OCI-LY1 (cell line): ENCODE data around the gene TCF4.

ENCODE experiments used
- H2AFZ ChIP-seq: fragments of 200-600 bp; sonication (generic), shearing (Covaris generic); 2 replicates; pipeline ENCODE4 v1.6.0; 2014; ENCODE audit warnings: antibody characterized with exemption, mild to moderate bottlenecking, low read length
- H3F3A ChIP-seq: fragments of 200-600 bp; sonication (generic), shearing (Covaris generic); 2 replicates; pipeline ENCODE4 v1.6.0; 2014; ENCODE audit warnings: mild to moderate bottlenecking, antibody characterized with exemption, low read length, moderate library complexity; ENCODE audit not compliant: insufficient read depth
- H3K27ac ChIP-seq: fragments of 200-600 bp; sonication (generic); 2 replicates; pipeline ENCODE4 v1.5.1; 2014; ENCODE audit warnings: low read length, mixed run types, mild to moderate bottlenecking, low read depth; ENCODE audit not compliant: poor library complexity, severe bottlenecking
- H3K27me3 ChIP-seq: fragments of 200-600 bp; sonication (generic); 2 replicates; pipeline ENCODE4 v1.6.0; 2014; ENCODE audit warnings: antibody characterized with exemption, mild to moderate bottlenecking, low read length, moderate library complexity; ENCODE audit not compliant: insufficient read depth
- H3K36me3 ChIP-seq: fragments of 200-600 bp; sonication (generic); 2 replicates; pipeline ENCODE4 v1.6.1; 2014; ENCODE audit warnings: mild to moderate bottlenecking, antibody characterized with exemption, low read length, moderate library complexity, mixed read lengths; ENCODE audit not compliant: insufficient read depth
- H3K4me1 ChIP-seq: fragments of 200-600 bp; sonication (generic); 2 replicates; pipeline ENCODE4 v1.5.1; 2014; ENCODE audit warnings: mild to moderate bottlenecking, low read length, moderate library complexity; ENCODE audit not compliant: insufficient read depth, severe bottlenecking
- H3K4me2 ChIP-seq: fragments of 200-600 bp; sonication (generic), shearing (Covaris generic); 2 replicates; pipeline ENCODE4 v1.6.1; 2014; ENCODE audit warnings: low read length
- H3K4me3 ChIP-seq: fragments of 200-600 bp; sonication (generic); 2 replicates; pipeline ENCODE4 v1.5.1; 2014; ENCODE audit warnings: low read length, low read depth, mild to moderate bottlenecking, mixed read lengths; ENCODE audit not compliant: poor library complexity, severe bottlenecking
- H3K79me2 ChIP-seq: fragments of 200-600 bp; shearing (Covaris generic); 2 replicates; pipeline ENCODE4 v1.6.1; 2016; ENCODE audit warnings: mixed run types, low read length, mixed read lengths; ENCODE audit not compliant: insufficient read depth
- H3K9ac ChIP-seq: fragments of 200-600 bp; sonication (generic), shearing (Covaris generic); 2 replicates; pipeline ENCODE4 v1.6.1; 2014; ENCODE audit warnings: mild to moderate bottlenecking, low read length, mixed read lengths
- H3K9me2 ChIP-seq: fragments of 200-600 bp; sonication (generic), shearing (Covaris generic); 2 replicates; pipeline ENCODE4 v1.6.1; 2014; ENCODE audit warnings: low read depth, mild to moderate bottlenecking, low read length, mixed read lengths
- H3K9me3 ChIP-seq: fragments of 200-600 bp; shearing (Covaris generic); 2 replicates; pipeline ENCODE4 v1.6.1; 2014; ENCODE audit warnings: low read length, mixed read lengths
- H4K20me1 ChIP-seq: fragments of 200-600 bp; sonication (generic), shearing (Covaris generic); 2 replicates; pipeline ENCODE4 v1.6.0; 2016; ENCODE audit warnings: mild to moderate bottlenecking, low read length; ENCODE audit not compliant: insufficient read depth
- EZH2 ChIP-seq: fragments of 200-600 bp; sonication (generic), shearing (Covaris generic); IDR thresholded peaks from 2 replicates; pipeline ENCODE4 v1.8.0; 2017; ENCODE audit warnings: borderline replicate concordance, mixed run types, mild to moderate bottlenecking, antibody characterized with exemption, low read length, moderate library complexity, mixed read lengths
- TF ChIP-seq, protein P1 (sequence below): fragments of 200-600 bp; sonication (generic), shearing (Covaris generic); IDR thresholded peaks from 2 replicates; pipeline ENCODE4 v1.5.1; 2017; ENCODE audit warnings: mild to moderate bottlenecking, antibody characterized with exemption, low read length, moderate library complexity, mixed read lengths

The TCF4 gene

DNA sequence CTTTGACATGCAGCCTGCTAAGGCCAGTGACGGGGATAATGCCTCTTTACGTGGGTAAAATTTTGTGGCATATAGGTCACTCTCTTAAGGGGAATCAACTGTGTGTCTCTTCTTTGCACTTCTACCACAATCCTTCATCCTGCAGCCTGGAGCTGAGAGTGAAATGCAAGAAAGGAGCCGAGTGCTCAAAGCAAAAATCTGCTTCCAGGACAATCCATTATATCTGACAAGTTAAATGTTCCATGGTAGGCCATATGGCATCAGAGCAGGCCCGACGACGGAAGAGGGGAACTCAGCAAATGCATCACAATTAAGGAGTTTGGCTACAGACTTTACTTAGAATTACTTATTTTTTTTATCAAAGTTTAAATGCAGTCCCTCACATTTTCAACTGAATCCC lies 171.2 kb downstream of the TCF4 start:
- Histone ChIP-seq H3K9me3 (no peaks in the 10 kb centered on the region), H3K9me2 (no peaks in the 10 kb centered on the region), H3F3A (0 out of 2 replicates have a peak, but pooled peaks cover 5% of the 10 kb centered on the region), H4K20me1 (no peaks in the 10 kb centered on the region), H3K4me1 (peaks cover 78% of the 10 kb centered on the region), H3K36me3 (peaks cover 5% of the 10 kb centered on the region; the same call in 1 of the 2 replicates), H3K9ac (peak overlapping the region; percentile 90), H3K27me3 (no peaks in the 10 kb centered on the region), H3K27ac (peak overlapping the region; percentile 98), H2AFZ (no peak overlapping the region), H3K4me3 (peak overlapping the region; percentile 79), H3K79me2 (peaks cover 99% of the 10 kb centered on the region), H3K4me2 (peak overlapping the region; percentile 85)
- TF ChIP-seq, protein P1, sequence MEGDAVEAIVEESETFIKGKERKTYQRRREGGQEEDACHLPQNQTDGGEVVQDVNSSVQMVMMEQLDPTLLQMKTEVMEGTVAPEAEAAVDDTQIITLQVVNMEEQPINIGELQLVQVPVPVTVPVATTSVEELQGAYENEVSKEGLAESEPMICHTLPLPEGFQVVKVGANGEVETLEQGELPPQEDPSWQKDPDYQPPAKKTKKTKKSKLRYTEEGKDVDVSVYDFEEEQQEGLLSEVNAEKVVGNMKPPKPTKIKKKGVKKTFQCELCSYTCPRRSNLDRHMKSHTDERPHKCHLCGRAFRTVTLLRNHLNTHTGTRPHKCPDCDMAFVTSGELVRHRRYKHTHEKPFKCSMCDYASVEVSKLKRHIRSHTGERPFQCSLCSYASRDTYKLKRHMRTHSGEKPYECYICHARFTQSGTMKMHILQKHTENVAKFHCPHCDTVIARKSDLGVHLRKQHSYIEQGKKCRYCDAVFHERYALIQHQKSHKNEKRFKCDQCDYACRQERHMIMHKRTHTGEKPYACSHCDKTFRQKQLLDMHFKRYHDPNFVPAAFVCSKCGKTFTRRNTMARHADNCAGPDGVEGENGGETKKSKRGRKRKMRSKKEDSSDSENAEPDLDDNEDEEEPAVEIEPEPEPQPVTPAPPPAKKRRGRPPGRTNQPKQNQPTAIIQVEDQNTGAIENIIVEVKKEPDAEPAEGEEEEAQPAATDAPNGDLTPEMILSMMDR: no peak
- no peak for TF ChIP-seq EZH2

DNA sequence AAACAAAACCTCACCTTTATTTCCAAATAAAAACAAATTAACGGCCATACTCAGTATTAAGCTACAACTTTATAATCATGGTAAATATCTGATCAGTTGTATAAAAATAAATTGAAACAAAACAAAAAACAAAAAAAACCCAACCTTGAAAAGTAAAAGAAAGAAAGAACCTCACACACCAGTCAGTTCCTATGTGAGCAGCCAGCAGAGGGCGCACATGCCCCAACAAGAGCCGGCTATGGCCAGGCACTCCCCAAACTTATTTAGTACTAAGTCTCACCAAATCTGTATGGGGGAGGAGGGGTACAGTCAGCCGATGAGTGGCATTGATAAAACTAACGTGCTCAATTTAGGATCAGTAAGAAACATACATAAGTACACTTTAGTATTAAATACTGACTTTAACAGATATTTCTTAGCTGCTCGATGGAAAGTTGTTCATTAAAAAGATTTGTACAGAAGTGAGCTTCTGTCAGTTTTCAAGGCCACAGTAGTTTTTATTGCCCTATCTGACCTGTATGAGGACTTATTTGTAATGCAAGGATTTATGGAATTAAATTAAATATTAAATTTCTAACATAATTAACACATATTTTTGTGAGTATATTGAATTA lies 172.6 kb downstream of the TCF4 start:
- no peak for TF ChIP-seq EZH2
- TF ChIP-seq, protein P1: peak; percentile 90

DNA sequence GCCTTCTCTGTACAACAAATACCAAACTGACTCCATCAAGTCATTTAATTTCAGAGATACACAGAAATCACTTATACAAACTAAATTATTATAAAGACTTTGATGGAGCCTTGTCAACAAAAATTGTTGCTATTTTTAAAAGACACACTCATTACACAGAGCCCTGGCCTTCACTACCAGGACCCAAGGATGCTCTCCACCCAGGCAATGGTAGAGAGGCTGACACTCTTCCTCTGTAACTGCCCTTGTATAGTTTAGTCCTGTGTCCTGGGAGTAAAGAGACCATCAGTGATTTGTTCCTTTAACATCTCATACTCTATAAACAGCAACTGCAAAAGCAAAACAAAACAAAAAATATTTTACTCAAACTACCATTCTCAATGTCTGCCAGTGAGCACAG lies 173.5 kb downstream of the TCF4 start:
- H3F3A ChIP-seq: 0 out of 2 replicates have a peak, but pooled peaks cover 5% of the 10 kb centered on the region
- H3K27me3 ChIP-seq: no peaks in the 10 kb centered on the region
- TF ChIP-seq, protein P1: no peak
- no peak for TF ChIP-seq EZH2
- no peaks in the 10 kb centered on the region for H3K9me2 ChIP-seq
- H2AFZ ChIP-seq: no peak overlapping the region
- H3K4me1 ChIP-seq: peaks cover 82% of the 10 kb centered on the region
- H3K4me3 ChIP-seq: no peak overlapping the region
- H3K9ac ChIP-seq: no peak overlapping the region; the same call in 1 of the 2 replicates
- H3K27ac ChIP-seq: peak overlapping the region; percentile 23
- H3K4me2 ChIP-seq: no peak overlapping the region; the same call in 1 of the 2 replicates
- H3K36me3 ChIP-seq: 0 out of 2 replicates have a peak, but pooled peaks cover 5% of the 10 kb centered on the region
- peaks cover 100% of the 10 kb centered on the region for H3K79me2 ChIP-seq
- H4K20me1 ChIP-seq: no peaks in the 10 kb centered on the region
- no peaks in the 10 kb centered on the region for H3K9me3 ChIP-seq

More for the DNA sequence above, 172.6 kb downstream of the TCF4 start:
- Histone ChIP-seq H3K4me3 (no peak overlapping the region), H3K79me2 (peaks cover 100% of the 10 kb centered on the region), H3K36me3 (peaks cover 5% of the 10 kb centered on the region; the same call in 1 of the 2 replicates), H3K9me2 (no peaks in the 10 kb centered on the region), H3K4me2 (peak overlapping the region; percentile 85), H3K27ac (peak overlapping the region; percentile 98), H4K20me1 (no peaks in the 10 kb centered on the region), H3K27me3 (no peaks in the 10 kb centered on the region), H3K9me3 (no peaks in the 10 kb centered on the region), H3K9ac (no peak overlapping the region; the same call in 1 of the 2 replicates), H3K4me1 (peaks cover 83% of the 10 kb centered on the region), H2AFZ (no peak overlapping the region), H3F3A (0 out of 2 replicates have a peak, but pooled peaks cover 5% of the 10 kb centered on the region)
